Activated naive CD8-positive, alpha-beta T cell treated with anti-CD3 and anti-CD28 coated beads, Interleukin-2, amount 50 U/mL, for 24 hours (primary cell): ENCODE measurements around the gene CIART.
"Not testable (repeated sequence)": the region's sequence is repeated elsewhere in the genome, so short reads cannot be mapped to it uniquely, and the experiment has no call there.

Experiments
- ATAC-seq: fragments of 150-1000 bp; cut with Tn5 transposase; one replicate; pipeline ENCODE4 v1.10.0; 2021
- DNase-seq: peaks from one replicate; pipeline ENCODE4 v3.0.0; 2021
- H3K27ac Mint-ChIP-seq: one replicate; pipeline ENCODE4 v1.8.0; 2021; ENCODE audit warnings: mild to moderate bottlenecking, mixed read lengths
- H3K27me3 Mint-ChIP-seq: one replicate; pipeline ENCODE4 v1.8.0; 2021; ENCODE audit warnings: mixed read lengths
- H3K36me3 Mint-ChIP-seq: one replicate; pipeline ENCODE4 v1.8.0; 2021; ENCODE audit warnings: low read depth, mixed read lengths
- H3K4me1 Mint-ChIP-seq: one replicate; pipeline ENCODE4 v1.8.0; 2021; ENCODE audit warnings: mixed read lengths
- H3K4me3 Mint-ChIP-seq: one replicate; pipeline ENCODE4 v1.8.0; 2021; ENCODE audit warnings: mild to moderate bottlenecking, moderate library complexity, mixed read lengths
- H3K9me3 Mint-ChIP-seq: one replicate; pipeline ENCODE4 v1.8.0; 2021; ENCODE audit warnings: mixed read lengths

Gene CIART

GRCh38 chr1:150281758-150282557 is at the start of gene CIART:
Gene CIART (plus strand): TSS chr1:150282554. CDS start chr1:150283268, 714 bp downstream.
- H3K4me3 Mint-ChIP-seq, result peak within 1 kb of the TSS; percentile 78
- H3K9me3 Mint-ChIP-seq, result peaks cover 7% of the 10 kb centered on the region
- peaks cover 26% of the 10 kb centered on the region for H3K4me1 Mint-ChIP-seq
- ATAC-seq (peak; percentile 96), DNase-seq (peak; percentile 71)
- H3K27ac Mint-ChIP-seq, result peak within 1 kb of the TSS; percentile 81
- H3K27me3 Mint-ChIP-seq, result peaks cover 7% of the 10 kb centered on the region
- H3K36me3 Mint-ChIP-seq, result peaks cover 4% of the 10 kb centered on the region

- H3K27ac Mint-ChIP-seq, H3K4me3 Mint-ChIP-seq: not testable (repeated sequence)
These were observed 49.4 kb upstream of the CIART start for GRCh38 chr1:150232921-150233320.

GRCh38 chr1:150233359-150234308 is 48.7 kb upstream of the CIART start:
- H3K36me3 Mint-ChIP-seq, result peaks cover 36% of the 10 kb centered on the region
- no peak overlapping the region for H3K4me3 Mint-ChIP-seq
- ATAC-seq (no peak), DNase-seq (peak; percentile 30)
- peaks cover 26% of the 10 kb centered on the region for H3K4me1 Mint-ChIP-seq
- peak overlapping the region; percentile 97 for H3K27ac Mint-ChIP-seq
- H3K27me3 Mint-ChIP-seq, result peaks cover 1% of the 10 kb centered on the region
- H3K9me3 Mint-ChIP-seq, result no peaks in the 10 kb centered on the region

More at GRCh38 chr1:150232921-150233320, 49.4 kb upstream of the CIART start:
- not testable (repeated sequence) for ATAC-seq, DNase-seq, H3K27me3 Mint-ChIP-seq, H3K9me3 Mint-ChIP-seq
- Mint-ChIP-seq H3K4me1 (peaks cover 26% of the 10 kb centered on the region), H3K36me3 (peaks cover 41% of the 10 kb centered on the region)

- peaks cover 26% of the 10 kb centered on the region for H3K4me1 Mint-ChIP-seq
- DNase-seq, result no peak
- no peak overlapping the region for H3K4me3 Mint-ChIP-seq
- peaks cover 1% of the 10 kb centered on the region for H3K27me3 Mint-ChIP-seq
- H3K9me3 Mint-ChIP-seq, result no peaks in the 10 kb centered on the region
- no peak for ATAC-seq
- peaks cover 32% of the 10 kb centered on the region for H3K36me3 Mint-ChIP-seq
- peak overlapping the region; percentile 97 for H3K27ac Mint-ChIP-seq
These were observed 48.1 kb upstream of the CIART start for GRCh38 chr1:150234309-150234565.

GRCh38 chr1:150234566-150235293 is 47.6 kb upstream of the CIART start:
- Mint-ChIP-seq H3K4me1 (peaks cover 26% of the 10 kb centered on the region), H3K27ac (peak overlapping the region; percentile 97), H3K4me3 (no peak overlapping the region), H3K9me3 (no peaks in the 10 kb centered on the region), H3K36me3 (peaks cover 32% of the 10 kb centered on the region), H3K27me3 (peaks cover 1% of the 10 kb centered on the region)
- ATAC-seq (peak; percentile 73), DNase-seq (peak; percentile 93)

- Mint-ChIP-seq H3K27me3 (peaks cover 1% of the 10 kb centered on the region), H3K36me3 (peaks cover 27% of the 10 kb centered on the region), H3K27ac (no peak overlapping the region), H3K4me3 (no peak overlapping the region), H3K9me3 (no peaks in the 10 kb centered on the region), H3K4me1 (peaks cover 26% of the 10 kb centered on the region)
- ATAC-seq (no peak), DNase-seq (peak; percentile 49)
These were observed 47.0 kb upstream of the CIART start for GRCh38 chr1:150235294-150235851.

- DNase-seq (peak; percentile 89), ATAC-seq (peak; percentile 92)
- Mint-ChIP-seq H3K4me1 (peaks cover 26% of the 10 kb centered on the region), H3K27me3 (peaks cover 1% of the 10 kb centered on the region), H3K4me3 (no peak within 1 kb of the TSS), H3K27ac (peak within 1 kb of the TSS; percentile 97), H3K9me3 (no peaks in the 10 kb centered on the region), H3K36me3 (peaks cover 21% of the 10 kb centered on the region)
These were observed 46.3 kb upstream of the CIART start, which contains the start of gene ANP32E for GRCh38 chr1:150235852-150236613. Gene ANP32E (minus strand): TSS chr1:150236112. CDS start chr1:150235786, 326 bp downstream.

- DNase-seq (no peak), ATAC-seq (no peak)
- Mint-ChIP-seq H3K9me3 (no peaks in the 10 kb centered on the region), H3K4me1 (peaks cover 26% of the 10 kb centered on the region), H3K27me3 (peaks cover 1% of the 10 kb centered on the region), H3K27ac (no peak overlapping the region), H3K36me3 (peaks cover 20% of the 10 kb centered on the region), H3K4me3 (no peak overlapping the region)
These were observed 45.7 kb upstream of the CIART start for GRCh38 chr1:150236614-150237100.

- H3K27ac Mint-ChIP-seq, DNase-seq, ATAC-seq, H3K9me3 Mint-ChIP-seq, H3K27me3 Mint-ChIP-seq, H3K4me3 Mint-ChIP-seq: not testable (repeated sequence)
- peaks cover 19% of the 10 kb centered on the region for H3K36me3 Mint-ChIP-seq
- H3K4me1 Mint-ChIP-seq, result peaks cover 24% of the 10 kb centered on the region
These were observed 45.2 kb upstream of the CIART start for GRCh38 chr1:150237176-150237575.

GRCh38 chr1:150237746-150238145 is 44.6 kb upstream of the CIART start:
- no peak for ATAC-seq
- H3K4me3 Mint-ChIP-seq, result peak overlapping the region; percentile 32
- peaks cover 17% of the 10 kb centered on the region for H3K36me3 Mint-ChIP-seq
- no peak for DNase-seq
- peaks cover 21% of the 10 kb centered on the region for H3K4me1 Mint-ChIP-seq
- peaks cover 1% of the 10 kb centered on the region for H3K27me3 Mint-ChIP-seq
- H3K9me3 Mint-ChIP-seq, result no peaks in the 10 kb centered on the region
- no peak overlapping the region for H3K27ac Mint-ChIP-seq

- H3K4me3 Mint-ChIP-seq, result no peak overlapping the region
- H3K4me1 Mint-ChIP-seq, result no peaks in the 10 kb centered on the region
- no peaks in the 10 kb centered on the region for H3K36me3 Mint-ChIP-seq
- DNase-seq (no peak), ATAC-seq (no peak)
- H3K27ac Mint-ChIP-seq, result no peak overlapping the region
- H3K9me3 Mint-ChIP-seq, result no peaks in the 10 kb centered on the region
- H3K27me3 Mint-ChIP-seq, result peaks cover 1% of the 10 kb centered on the region
These were observed 39.4 kb upstream of the CIART start for GRCh38 chr1:150243003-150243402.

GRCh38 chr1:150249936-150250335 is 32.4 kb upstream of the CIART start:
- Mint-ChIP-seq H3K4me3 (no peak overlapping the region), H3K36me3 (no peaks in the 10 kb centered on the region), H3K4me1 (no peaks in the 10 kb centered on the region), H3K27me3 (peaks cover 7% of the 10 kb centered on the region), H3K9me3 (no peaks in the 10 kb centered on the region), H3K27ac (no peak overlapping the region)
- ATAC-seq (no peak), DNase-seq (no peak)

- Mint-ChIP-seq H3K27ac (no peak overlapping the region), H3K4me3 (peak overlapping the region; percentile 62), H3K4me1 (peaks cover 17% of the 10 kb centered on the region), H3K36me3 (no peaks in the 10 kb centered on the region), H3K27me3 (peaks cover 34% of the 10 kb centered on the region), H3K9me3 (no peaks in the 10 kb centered on the region)
- ATAC-seq, result no peak
- DNase-seq, result no peak
These were observed 26.2 kb upstream of the CIART start for GRCh38 chr1:150256198-150256553.
